Glutamatergic neuron (in vitro differentiated cells): ENCODE results near the gene TNFRSF6B. TPM values are rescaled to one million over a fixed set of nuclear protein-coding genes. Genes with fewer than 3 reads are reported as not detected.
"Not testable (repeated sequence)": the region's sequence is repeated elsewhere in the genome, so short reads cannot be mapped to it uniquely, and the experiment has no call there.

ENCODE experiments used
- DNase-seq: peaks from one replicate; pipeline ENCODE4 v3.0.0; 2022
- H3K27ac Mint-ChIP-seq: one replicate; pipeline ENCODE4 v1.8.0; 2020; ENCODE audit warnings: mild to moderate bottlenecking, mixed read lengths, inconsistent platforms; ENCODE audit not compliant: unreplicated experiment
- H3K27me3 Mint-ChIP-seq: one replicate; pipeline ENCODE4 v1.8.0; 2020; ENCODE audit warnings: mild to moderate bottlenecking, moderate library complexity, mixed read lengths, inconsistent platforms; ENCODE audit not compliant: unreplicated experiment
- H3K36me3 Mint-ChIP-seq: one replicate; pipeline ENCODE4 v1.8.0; 2020; ENCODE audit warnings: mild to moderate bottlenecking, mixed read lengths, inconsistent platforms; ENCODE audit not compliant: unreplicated experiment
- H3K4me1 Mint-ChIP-seq: one replicate; pipeline ENCODE4 v1.8.0; 2020; ENCODE audit warnings: mild to moderate bottlenecking, low read depth, mixed read lengths, inconsistent platforms; ENCODE audit not compliant: unreplicated experiment
- H3K4me3 Mint-ChIP-seq: one replicate; pipeline ENCODE4 v1.8.0; 2020; ENCODE audit warnings: mild to moderate bottlenecking, mixed read lengths, inconsistent platforms; ENCODE audit not compliant: unreplicated experiment
- H3K9me3 Mint-ChIP-seq: one replicate; pipeline ENCODE4 v1.8.0; 2020; ENCODE audit warnings: mild to moderate bottlenecking, moderate library complexity, mixed read lengths, inconsistent platforms; ENCODE audit not compliant: unreplicated experiment
- total RNA-seq: library from RNA; stranded (reverse); fragmentation: NEBNext Ultra II Directional; extraction: Animal tissue kit (Norgen Biotek cat#: 25700); gene quantifications from one replicate; pipeline ENCODE4 v1.2.1, GENCODE V29; 2021; ENCODE audit not compliant: unreplicated experiment
- TF ChIP-seq, protein P1 (sequence below): fragments of 200-600 bp; sonication (generic); IDR thresholded peaks from one replicate; pipeline ENCODE4 v1.5.0; 2021; ENCODE audit not compliant: partially characterized antibody, unreplicated experiment

TNFRSF6B gene
- total RNA-seq, 1 donor from 2014 or later: not detected

DNA sequence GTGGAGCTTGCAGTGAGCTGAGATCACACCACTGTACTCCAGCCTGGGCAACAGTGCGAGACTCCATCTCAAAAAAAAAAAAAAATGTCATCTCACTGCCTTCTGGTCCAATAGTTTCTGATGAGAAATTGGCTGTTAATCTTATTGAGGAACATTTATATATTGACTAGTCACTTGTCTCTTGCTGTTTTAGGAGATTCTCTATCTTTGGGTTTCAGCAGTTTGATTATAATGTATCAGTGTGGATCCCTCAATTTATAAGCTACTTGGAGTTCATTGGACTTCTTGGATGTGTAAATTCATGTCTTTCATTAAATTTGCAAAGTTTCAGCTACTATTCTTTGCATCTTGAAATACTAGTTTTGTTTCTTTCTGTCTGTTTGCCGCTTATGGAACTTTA lies 22.5 kb downstream of the TNFRSF6B start:
- DNase-seq: no peak
- TF ChIP-seq, protein P1, sequence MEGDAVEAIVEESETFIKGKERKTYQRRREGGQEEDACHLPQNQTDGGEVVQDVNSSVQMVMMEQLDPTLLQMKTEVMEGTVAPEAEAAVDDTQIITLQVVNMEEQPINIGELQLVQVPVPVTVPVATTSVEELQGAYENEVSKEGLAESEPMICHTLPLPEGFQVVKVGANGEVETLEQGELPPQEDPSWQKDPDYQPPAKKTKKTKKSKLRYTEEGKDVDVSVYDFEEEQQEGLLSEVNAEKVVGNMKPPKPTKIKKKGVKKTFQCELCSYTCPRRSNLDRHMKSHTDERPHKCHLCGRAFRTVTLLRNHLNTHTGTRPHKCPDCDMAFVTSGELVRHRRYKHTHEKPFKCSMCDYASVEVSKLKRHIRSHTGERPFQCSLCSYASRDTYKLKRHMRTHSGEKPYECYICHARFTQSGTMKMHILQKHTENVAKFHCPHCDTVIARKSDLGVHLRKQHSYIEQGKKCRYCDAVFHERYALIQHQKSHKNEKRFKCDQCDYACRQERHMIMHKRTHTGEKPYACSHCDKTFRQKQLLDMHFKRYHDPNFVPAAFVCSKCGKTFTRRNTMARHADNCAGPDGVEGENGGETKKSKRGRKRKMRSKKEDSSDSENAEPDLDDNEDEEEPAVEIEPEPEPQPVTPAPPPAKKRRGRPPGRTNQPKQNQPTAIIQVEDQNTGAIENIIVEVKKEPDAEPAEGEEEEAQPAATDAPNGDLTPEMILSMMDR: no peak
- H3K27ac Mint-ChIP-seq: no peak overlapping the region
- peaks cover 4% of the 10 kb centered on the region for H3K9me3 Mint-ChIP-seq
- peaks cover 2% of the 10 kb centered on the region for H3K27me3 Mint-ChIP-seq
- H3K4me1 Mint-ChIP-seq: no peaks in the 10 kb centered on the region
- H3K36me3 Mint-ChIP-seq: peaks cover 16% of the 10 kb centered on the region
- no peak overlapping the region for H3K4me3 Mint-ChIP-seq

DNA sequence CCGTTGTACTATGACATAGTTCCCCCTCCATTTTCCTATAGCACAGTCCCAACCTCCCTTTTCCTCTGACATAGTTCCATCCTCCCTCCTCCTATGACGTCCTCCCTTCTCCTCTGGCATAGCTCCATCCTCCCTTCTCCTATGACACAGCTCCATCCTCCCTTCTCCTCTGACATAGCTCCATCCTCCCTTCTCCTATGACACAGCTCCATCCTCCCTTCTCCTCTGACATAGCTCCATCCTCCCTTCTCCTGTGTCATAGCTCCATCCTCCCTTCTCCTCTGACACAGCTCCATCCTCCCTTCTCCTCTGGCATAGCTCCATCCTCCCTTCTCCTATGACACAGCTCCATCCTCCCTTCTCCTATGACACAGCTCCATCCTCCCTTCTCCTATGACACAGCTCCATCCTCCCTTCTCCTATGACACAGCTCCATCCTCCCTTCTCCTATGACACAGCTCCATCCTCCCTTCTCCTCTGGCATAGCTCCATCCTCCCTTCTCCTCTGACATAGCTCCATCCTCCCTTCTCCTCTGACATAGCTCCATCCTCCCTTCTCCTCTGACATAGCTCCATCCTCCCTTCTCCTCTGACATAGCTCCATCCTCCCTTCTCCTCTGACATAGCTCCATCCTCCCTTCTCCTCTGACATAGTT lies 26.6 kb downstream of the TNFRSF6B start:
- not testable (repeated sequence) for H3K9me3 Mint-ChIP-seq, H3K4me1 Mint-ChIP-seq, H3K27me3 Mint-ChIP-seq, DNase-seq, H3K27ac Mint-ChIP-seq, H3K4me3 Mint-ChIP-seq
- H3K36me3 Mint-ChIP-seq: peaks cover 14% of the 10 kb centered on the region

DNA sequence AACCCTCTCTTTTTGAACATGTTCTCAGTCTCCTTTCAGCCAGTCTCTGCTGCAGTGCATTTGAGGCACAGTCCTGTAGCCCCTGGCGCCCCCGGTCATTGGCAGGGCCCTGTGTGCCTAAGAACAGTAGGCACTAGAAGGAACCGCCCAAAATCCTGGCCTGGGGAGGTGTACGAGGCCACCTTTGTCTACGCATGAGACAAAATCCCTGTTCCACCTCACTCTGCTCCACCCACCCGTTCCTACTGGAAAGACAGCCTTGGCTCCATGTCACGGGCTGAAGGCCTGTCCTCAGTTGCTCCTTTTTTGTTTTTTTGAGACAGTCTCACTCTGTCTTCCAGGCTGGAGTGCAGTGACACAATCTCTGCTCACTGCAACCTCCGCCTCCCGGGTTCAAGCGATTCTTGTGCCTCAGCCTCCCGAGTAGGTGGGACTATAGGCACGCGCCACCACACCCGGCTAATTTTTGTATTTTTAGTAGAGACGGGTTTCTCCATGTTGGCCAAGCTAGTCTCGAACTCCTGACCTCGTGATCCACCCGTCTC lies 33.8 kb downstream of the TNFRSF6B start:
- not testable (repeated sequence) for H3K9me3 Mint-ChIP-seq, H3K4me1 Mint-ChIP-seq, H3K27ac Mint-ChIP-seq, H3K36me3 Mint-ChIP-seq, H3K4me3 Mint-ChIP-seq, DNase-seq, H3K27me3 Mint-ChIP-seq

DNA sequence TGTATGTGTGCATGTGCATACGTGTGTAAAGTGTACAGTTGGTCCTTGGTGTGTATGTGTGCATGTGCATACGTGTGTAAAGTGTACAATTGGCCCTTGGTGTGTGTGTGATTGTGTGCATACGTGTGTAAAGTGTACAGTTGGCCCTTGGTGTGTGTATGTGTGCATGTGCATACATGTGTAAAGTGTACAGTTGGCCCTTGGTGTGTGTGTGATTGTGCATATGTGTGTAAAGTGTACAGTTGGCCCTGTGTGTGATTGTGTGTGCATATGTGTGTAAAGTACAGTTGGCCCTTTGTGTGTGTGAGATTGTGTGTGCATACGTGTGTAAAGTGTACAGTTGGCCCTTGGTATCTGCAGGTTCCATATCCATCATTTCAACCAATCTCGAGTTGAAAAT lies 35.0 kb downstream of the TNFRSF6B start:
- Mint-ChIP-seq H3K4me1 (peaks cover 5% of the 10 kb centered on the region), H3K36me3 (peaks cover 4% of the 10 kb centered on the region), H3K27me3 (peaks cover 11% of the 10 kb centered on the region), H3K4me3 (no peak overlapping the region), H3K9me3 (peaks cover 7% of the 10 kb centered on the region), H3K27ac (no peak overlapping the region)
- no peak for DNase-seq
- TF ChIP-seq, protein P1: no peak

DNA sequence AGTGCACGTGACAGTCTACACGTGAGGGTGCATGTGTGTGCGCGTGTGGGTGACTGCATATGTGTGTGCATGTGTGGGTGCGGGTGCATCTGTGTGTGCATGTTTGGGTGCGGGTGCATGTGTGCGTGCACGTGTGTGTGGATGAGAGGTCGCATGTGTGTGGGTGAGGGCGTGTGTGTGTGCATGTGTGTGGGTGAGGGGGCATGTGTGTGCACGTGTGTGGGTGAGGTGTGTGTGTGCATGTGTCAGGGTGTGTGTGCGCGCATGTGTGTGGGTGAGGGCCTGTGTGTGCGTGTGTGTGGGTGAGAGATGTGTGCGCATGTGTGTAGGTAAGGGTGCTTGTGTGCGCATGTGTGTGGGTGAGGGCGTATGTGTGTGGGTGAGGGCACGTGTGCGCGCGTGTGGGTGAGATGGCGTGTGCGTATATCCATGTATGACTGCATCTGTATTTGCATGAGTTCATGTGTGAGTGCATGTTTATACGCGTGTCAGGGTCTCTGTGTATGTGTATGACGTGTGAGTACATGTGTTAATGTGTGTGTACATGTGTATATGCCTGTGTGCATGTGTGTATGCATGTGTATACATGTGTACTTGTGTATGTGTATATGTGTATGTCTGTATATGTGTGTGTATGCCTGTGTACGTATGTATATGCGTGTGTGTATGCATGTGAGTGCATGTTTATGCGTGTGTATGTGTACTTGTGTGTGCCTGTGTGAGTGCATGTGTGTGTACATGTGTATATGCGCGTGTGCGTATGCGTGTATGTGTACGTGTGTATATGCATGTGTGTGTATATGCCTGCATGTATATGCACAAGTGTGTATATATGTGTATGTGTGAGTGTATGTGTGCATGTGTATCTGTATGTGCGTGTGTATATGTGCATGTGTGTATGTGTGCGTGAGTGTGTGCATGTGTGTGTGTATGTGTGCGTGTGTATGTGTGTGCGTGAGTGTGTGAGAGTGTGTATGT lies 36.0 kb downstream of the TNFRSF6B start:
- Mint-ChIP-seq H3K27me3 (peaks cover 11% of the 10 kb centered on the region), H3K27ac (no peak overlapping the region), H3K4me1 (peaks cover 5% of the 10 kb centered on the region), H3K4me3 (no peak overlapping the region), H3K9me3 (peaks cover 8% of the 10 kb centered on the region), H3K36me3 (peaks cover 4% of the 10 kb centered on the region)
- TF ChIP-seq, protein P1: no peak
- DNase-seq: no peak
